MM.1S (cell line): Measurements from ENCODE around the gene RAB29.

Experiments
- EZH2 ChIP-seq: fragments of 300-600 bp; sonication (generic); optimal IDR thresholded peaks from 2 replicates; pipeline ENCODE3; 2017; ENCODE audit warnings: low read depth, mild to moderate bottlenecking, antibody characterized with exemption, low read length, mixed read lengths
- EZH2phosphoT487 ChIP-seq: fragments of 300-600 bp; sonication (generic); IDR thresholded peaks from 2 replicates; pipeline ENCODE4 v1.6.1; 2018; ENCODE audit warnings: antibody characterized with exemption, low read length
- TF ChIP-seq, protein P1 (sequence below): fragments of 300-600 bp; sonication (generic); IDR thresholded peaks from 2 replicates; pipeline ENCODE4 v1.5.1; 2016; ENCODE audit warnings: antibody characterized with exemption, low read length, mixed read lengths

- TF ChIP-seq, protein P1, sequence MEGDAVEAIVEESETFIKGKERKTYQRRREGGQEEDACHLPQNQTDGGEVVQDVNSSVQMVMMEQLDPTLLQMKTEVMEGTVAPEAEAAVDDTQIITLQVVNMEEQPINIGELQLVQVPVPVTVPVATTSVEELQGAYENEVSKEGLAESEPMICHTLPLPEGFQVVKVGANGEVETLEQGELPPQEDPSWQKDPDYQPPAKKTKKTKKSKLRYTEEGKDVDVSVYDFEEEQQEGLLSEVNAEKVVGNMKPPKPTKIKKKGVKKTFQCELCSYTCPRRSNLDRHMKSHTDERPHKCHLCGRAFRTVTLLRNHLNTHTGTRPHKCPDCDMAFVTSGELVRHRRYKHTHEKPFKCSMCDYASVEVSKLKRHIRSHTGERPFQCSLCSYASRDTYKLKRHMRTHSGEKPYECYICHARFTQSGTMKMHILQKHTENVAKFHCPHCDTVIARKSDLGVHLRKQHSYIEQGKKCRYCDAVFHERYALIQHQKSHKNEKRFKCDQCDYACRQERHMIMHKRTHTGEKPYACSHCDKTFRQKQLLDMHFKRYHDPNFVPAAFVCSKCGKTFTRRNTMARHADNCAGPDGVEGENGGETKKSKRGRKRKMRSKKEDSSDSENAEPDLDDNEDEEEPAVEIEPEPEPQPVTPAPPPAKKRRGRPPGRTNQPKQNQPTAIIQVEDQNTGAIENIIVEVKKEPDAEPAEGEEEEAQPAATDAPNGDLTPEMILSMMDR = no peak
- TF ChIP-seq EZH2 = no peak
- no peak for TF ChIP-seq EZH2phosphoT487
These were observed 11.3 kb downstream of the RAB29 start for GRCh38 chr1:205763980-205764379.
